SW 1271 (cell line): ENCODE measurements around the gene CPXM1.

Experiments used
- DNase-seq, 2 experiments: peaks; one replicate each; lab custom pipeline; 2025; lab: John Stamatoyannopoulos, UW

Gene CPXM1

DNA sequence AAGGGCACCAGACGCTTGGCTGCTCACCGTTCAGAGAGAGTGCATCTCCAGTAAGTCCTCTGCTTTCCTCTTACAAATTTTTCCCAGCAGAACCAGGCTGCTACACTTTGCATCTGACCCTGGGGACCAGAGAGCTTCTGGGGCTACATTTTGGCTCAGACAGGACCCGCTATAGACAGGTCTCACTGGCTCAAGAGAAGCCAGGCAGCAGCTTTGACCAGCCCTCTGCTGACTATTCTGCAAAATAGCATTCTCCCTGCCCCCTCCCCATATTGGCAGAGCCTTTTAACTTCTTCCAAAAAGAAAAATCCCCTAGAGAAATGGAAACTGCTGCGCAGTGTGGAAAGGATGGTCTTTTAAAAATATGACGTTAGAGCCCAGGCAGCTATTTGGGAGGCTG, 37.2 kb downstream of the CPXM1 start:
- no peak for DNase-seq

DNA sequence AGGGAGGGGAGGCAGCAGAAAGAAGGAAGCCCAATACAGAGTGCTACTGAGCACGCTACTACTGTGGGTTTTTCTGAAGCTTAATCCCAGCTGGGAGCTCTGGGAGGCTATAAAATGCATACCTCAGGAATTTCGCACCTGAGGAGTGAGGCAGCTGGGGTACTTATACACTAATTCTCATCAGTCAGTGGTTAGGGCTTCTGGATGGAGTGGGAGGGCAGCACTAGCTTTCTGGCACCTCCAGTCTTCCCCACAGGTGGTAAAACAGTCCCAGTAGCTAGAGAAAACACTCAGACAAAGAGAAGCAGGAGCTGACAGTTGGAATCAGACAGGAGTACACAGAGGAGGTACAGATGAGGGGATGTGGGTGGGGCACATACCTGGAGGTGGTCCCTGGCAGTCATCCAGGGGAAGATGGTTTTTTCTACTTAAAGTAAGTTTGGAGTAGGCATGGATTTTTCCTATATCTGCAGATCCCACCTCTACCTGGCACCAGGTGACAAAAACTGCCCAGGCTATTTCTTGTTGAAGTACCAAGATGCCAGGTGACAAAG, 37.8 kb downstream of the CPXM1 start:
- DNase-seq, result no peak

GRCh38 chr20:2761885-2762284, 38.5 kb downstream of the CPXM1 start:
- no peak for DNase-seq

DNA sequence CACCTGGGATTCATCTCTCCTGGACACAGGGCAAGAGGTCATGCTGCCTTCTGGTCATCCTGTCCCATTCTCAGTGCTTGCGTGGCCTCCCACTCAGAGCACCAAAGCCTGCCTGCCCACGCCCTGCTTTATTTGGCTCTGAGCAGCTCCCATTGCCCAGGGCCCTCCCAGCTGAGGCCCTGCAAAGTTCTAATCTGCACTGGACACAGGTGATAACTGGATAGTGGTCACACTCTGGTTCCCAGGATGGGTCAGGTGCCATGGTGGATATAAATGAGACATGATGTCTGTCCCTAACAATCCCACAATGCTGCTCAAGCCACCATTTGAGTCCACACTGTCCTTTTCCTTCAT, 39.5 kb downstream of the CPXM1 start:
- DNase-seq, result no peak

DNA sequence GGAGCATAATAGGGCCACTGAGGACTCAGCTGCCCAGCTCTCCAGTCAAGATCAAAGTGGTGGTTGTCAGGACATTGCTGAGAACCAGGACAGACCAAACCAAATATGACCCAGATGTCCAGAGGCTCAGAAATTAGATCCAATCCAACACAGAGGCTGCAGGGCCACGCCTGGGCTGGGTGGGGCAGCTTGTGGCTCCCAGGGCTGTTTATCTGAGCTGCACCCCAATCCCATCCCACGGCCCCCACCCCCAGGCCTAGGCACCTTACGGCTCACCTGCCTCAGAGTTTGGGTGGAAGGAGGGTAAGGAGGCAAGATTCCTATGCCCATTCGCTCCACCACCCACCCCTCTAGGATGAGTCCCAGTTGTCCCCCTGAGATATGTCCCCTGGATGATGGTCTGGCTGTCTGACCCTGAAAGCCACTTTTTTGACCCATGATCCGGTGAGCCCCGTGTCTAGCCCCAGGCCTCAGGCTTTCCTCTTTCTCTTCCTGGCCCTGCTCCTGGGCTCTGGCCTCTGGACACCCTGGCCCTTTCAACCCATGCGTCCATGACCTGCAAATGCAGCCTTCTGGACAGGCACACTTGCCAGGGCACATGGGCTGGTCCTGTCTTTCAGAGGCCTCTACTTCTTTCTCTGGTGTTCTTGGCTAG, 40.0 kb downstream of the CPXM1 start:
- no peak for DNase-seq

DNA sequence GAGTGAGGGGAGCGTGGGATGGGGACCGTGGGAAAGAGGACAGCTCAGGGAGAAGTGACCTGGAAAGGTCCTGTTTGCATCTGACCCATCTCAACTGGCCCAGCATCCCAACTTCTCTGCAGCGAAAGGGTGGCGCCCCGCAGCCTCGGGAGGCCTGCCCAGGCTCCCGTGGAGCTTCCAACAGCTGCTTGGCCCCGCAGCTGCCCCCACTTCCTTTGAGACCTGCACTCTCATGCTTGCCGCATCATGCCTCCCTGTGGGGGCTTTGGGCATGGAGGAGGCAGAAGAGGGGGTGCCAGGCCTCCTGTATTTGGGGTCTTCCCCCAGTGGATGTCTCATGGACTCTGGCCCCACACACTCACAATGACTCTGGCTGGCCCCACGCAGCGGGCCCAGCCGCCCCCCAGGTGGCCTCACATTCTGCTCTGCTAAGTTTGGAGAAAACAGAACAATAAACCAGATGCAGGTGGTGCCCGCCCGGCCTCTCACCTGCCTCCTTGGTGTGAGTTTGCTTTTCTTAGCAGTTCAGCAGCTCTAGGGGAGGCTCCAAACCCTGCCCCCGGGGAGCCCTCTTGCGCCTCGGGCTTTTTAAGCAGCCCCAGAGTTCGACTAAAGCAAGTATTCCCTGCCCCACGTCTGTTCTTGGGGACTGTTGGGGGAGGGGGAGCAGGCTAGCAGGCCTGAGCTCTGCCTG, 40.7 kb downstream of the CPXM1 start:
- DNase-seq, result no peak

- no peak for DNase-seq
Observed at GRCh38 chr20:2759143-2759542, 41.3 kb downstream of the CPXM1 start.

DNA sequence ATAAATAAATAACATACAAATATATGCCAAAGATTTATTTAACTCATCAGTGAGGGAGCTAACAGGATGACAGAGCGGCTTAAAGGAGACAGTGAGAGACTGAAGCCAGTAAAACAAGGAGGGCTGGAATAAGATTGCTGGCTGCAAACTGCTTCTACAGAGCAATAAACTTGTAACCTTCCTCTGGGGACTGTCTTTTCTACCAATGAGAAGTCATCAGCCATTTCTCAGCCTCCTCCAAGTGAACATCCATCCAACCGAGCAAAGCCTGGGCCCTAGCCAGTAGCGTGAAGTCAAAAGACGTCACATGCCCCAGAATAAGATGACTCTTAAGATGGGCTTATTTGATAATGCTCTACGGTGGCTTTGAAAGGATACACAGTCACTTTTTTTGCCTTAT, 42.5 kb downstream of the CPXM1 start:
- no peak for DNase-seq

GRCh38 chr20:2757001-2757400, 43.4 kb downstream of the CPXM1 start:
- no peak for DNase-seq

DNA sequence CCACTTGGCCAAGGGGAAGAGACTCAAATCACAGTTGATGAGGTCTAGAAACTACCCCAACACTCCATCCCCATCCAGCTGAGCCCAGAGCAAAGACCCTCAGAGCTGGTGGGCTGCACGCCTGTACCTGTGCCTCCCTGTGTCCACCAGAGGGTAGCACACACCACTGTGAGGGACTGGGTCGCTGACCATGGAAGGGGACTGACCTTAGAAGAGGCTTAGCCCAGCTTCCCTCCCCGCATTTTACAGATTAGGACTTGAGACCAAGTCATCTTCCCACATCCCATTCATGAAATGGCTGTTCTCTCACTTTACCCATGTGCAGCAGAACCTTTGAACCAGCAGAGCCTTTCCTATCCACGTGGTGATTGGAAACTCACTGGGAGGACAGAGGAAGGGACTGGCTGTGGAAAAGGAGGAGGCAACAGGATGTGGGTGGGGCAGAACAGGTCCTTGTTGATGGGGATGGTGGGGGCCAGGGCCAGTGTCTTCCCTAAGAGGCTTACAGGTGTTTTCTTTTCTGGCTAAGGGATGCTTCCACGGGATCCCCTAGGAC, 44.3 kb downstream of the CPXM1 start:
- peak in 1 of 2 experiments; percentile 28 for DNase-seq

GRCh38 chr20:2755451-2756055, 44.9 kb downstream of the CPXM1 start:
- DNase-seq, result no peak

GRCh38 chr20:2754424-2754823, 46.0 kb downstream of the CPXM1 start:
- DNase-seq, result no peak

DNA sequence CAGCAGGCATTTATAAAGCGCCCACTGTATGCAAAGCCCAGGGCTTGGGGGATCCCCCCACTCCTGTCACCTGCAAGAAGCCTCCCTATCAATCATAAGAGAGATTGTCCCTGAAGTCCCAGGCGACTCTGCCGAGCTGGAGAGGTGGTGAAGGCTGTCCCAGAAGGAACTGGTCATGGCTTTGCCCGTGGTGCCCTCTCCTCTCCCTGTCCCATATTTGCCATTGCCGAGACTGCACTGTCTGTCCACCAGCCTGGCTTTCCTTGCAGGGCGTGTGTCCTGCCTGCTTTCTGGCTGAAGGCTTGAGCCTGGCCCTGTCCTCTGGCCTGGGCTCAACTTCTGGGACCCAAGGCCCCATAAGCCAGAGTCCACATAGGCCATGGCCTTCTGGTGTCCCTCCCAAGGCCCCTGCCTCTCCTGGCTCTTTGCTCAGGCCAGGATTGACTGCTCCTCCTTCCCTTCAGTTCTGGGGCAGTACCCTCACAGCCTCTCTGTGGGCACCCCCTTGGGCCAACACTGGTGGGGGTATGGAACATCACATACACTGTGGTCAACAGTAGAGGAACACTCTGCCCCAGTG, 46.9 kb downstream of the CPXM1 start:
- no peak for DNase-seq

GRCh38 chr20:2752567-2753460, 47.6 kb downstream of the CPXM1 start:
- DNase-seq, result no peak

- DNase-seq, result no peak
Observed at GRCh38 chr20:2751878-2752566, 48.4 kb downstream of the CPXM1 start.

DNA sequence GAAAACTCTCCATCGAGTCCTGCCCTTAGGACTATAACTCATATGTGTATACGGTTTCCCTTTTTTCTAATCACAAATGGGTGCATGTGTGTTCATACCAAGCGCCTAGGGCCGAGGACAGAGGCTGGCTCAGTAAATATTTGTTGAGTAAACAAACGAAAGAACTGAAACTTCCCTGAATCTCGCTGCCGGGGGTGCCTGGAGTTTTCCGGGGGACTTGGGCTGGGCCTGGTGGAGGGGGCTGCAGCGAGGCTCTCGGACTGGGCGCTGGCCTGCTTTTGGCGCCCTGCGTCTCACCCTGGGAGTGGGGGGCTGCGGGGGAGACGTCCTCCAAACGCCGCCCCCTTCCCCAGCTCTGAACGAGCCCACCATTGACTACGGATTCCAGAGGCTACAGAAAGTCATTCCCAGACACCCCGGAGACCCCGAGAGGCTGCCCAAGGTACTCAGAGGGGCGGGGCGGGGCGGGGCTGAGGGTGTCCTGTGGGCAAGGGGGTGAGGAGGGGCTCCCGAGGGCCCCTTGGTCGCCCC, 49.0 kb downstream of the CPXM1 start:
- DNase-seq, result no peak

- DNase-seq, result no peak
Observed at GRCh38 chr20:2750491-2751251, 49.8 kb downstream of the CPXM1 start.

GRCh38 chr20:2749951-2750490, 50.4 kb downstream of the CPXM1 start:
- DNase-seq, result no peak

DNA sequence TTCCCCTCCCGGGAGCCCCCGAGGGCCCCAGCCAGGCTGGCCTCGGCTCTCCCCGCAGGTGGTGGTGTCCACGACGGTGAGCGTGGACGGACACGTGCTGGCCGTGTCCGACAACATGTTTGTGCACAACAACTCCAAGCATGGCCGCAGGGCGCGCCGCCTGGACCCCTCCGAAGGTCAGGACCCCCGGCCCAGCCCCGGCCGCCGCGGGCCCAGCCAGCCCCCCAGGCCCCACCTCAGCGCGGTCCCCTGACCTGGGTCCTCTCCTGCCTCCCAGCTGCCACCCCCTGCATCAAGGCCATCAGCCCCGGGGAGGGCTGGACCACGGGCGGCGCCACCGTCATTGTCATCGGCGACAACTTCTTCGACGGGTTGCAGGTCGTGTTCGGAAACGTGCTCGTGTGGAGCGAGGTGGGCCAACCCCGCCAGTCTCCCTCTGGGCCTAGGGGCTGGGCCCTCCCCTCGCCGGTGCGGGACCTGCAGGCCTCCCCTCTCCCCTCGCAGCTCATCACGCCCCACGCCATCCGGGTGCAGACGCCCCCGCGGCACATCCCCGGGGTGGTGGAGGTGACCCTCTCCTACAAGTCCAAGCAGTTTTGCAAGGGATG, 51.0 kb downstream of the CPXM1 start:
- DNase-seq, result no peak
